Gastrocnemius medialis (tissue), 4 donors: Measurements from ENCODE around the gene SLC7A6.

ENCODE experiments used
- CTCF ChIP-seq, 5 experiments: fragments of 450-650 bp in 3 of 5; fragments of 200-600 bp in 2 of 5; sonication (generic) in 2 of 5; IDR thresholded peaks in 4 of 5; conservative IDR thresholded peaks in 1 of 5; 1 replicate in 4 of 5; 2 replicates in 1 of 5; pipeline ENCODE4 v1.5.1; 2016 to 2019; ENCODE audit warnings: antibody characterized with exemption in 5 of 5, mild to moderate bottlenecking in 3 of 5, moderate library complexity in 3 of 5
- POLR2A ChIP-seq, 2 donors: fragments of 450-650 bp; IDR thresholded peaks; one replicate each; pipeline ENCODE4 v1.6.1; 2017; ENCODE audit warnings: antibody characterized with exemption in 2 of 2, mild to moderate bottlenecking in 2 of 2, moderate library complexity in 2 of 2

GRCh38 chr16:68300734-68301459, 36.6 kb downstream of the SLC7A6 start:
- TF ChIP-seq CTCF (IDR thresholded peaks at IDR 0.05 in 4 of 5, conservative IDR thresholded peaks at IDR 0.05 in 1 of 5) (no peak), POLR2A (IDR thresholded peaks at IDR 0.05) (no peak)
